Activated T-helper 17 cell treated with anti-CD3 and anti-CD28 coated beads, Interleukin-2, amount 50 U/mL, for 72 hours (primary cell): ENCODE results near the gene ZC3H12C. TPM values are rescaled to one million over a fixed set of nuclear protein-coding genes. Genes with fewer than 3 reads are reported as not detected.
"Not testable (repeated sequence)": the region's sequence is repeated elsewhere in the genome, so short reads cannot be mapped to it uniquely, and the experiment has no call there.

Experiments used
- ATAC-seq: fragments of 150-1000 bp; cut with Tn5 transposase; replicated peaks from 2 replicates; pipeline ENCODE4 v1.10.0; 2021; ENCODE audit warnings: mild to moderate bottlenecking, moderate library complexity
- H3K27ac Mint-ChIP-seq: one replicate; pipeline ENCODE4 v1.8.0; 2022; ENCODE audit warnings: mixed read lengths
- H3K27me3 Mint-ChIP-seq: one replicate; pipeline ENCODE4 v1.8.0; 2022; ENCODE audit warnings: mixed read lengths
- H3K36me3 Mint-ChIP-seq: one replicate; pipeline ENCODE4 v1.8.0; 2022; ENCODE audit warnings: low read depth, mild to moderate bottlenecking, mixed read lengths
- H3K4me1 Mint-ChIP-seq: one replicate; pipeline ENCODE4 v1.8.0; 2022; ENCODE audit warnings: mixed read lengths
- H3K4me3 Mint-ChIP-seq: one replicate; pipeline ENCODE4 v1.8.0; 2022; ENCODE audit warnings: mild to moderate bottlenecking, mixed read lengths
- H3K9me3 Mint-ChIP-seq: one replicate; pipeline ENCODE4 v1.8.0; 2022; ENCODE audit warnings: mixed read lengths
- total RNA-seq, 2 donors: library from RNA; stranded (reverse); gene quantifications; one replicate each; pipeline ENCODE4 v1.2.3, GENCODE V29; 2022

ZC3H12C gene
- total RNA-seq, 2 donors from 2014 or later, result 2.9 to 5.8 TPM

GRCh38 chr11:110208678-110209312, 115.6 kb downstream of the ZC3H12C start:
- H3K4me3 Mint-ChIP-seq, result peak overlapping the region; percentile 58
- H3K9me3 Mint-ChIP-seq, H3K36me3 Mint-ChIP-seq, ATAC-seq, H3K4me1 Mint-ChIP-seq, H3K27me3 Mint-ChIP-seq: not testable (repeated sequence)
- peak overlapping the region; percentile 40 for H3K27ac Mint-ChIP-seq

DNA sequence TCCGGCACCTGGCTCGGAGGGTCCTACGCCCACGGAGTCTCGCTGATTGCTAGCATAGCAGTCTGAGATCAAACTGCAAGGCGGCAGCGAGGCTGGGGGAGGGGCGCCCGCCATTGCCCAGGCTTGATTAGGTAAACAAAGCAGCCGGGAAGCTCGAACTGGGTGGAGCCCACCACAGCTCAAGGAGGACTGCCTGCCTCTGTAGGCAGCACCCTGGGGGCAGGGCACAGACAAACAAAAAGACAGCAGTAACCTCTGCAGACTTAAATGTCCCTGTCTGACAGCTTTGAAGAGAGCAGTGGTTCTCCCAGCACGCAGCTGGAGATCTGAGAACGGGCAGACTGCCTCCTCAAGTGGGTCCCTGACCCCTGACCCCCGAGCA, 116.1 kb downstream of the ZC3H12C start:
- not testable (repeated sequence) for H3K27ac Mint-ChIP-seq, ATAC-seq, H3K27me3 Mint-ChIP-seq, H3K36me3 Mint-ChIP-seq, H3K9me3 Mint-ChIP-seq, H3K4me1 Mint-ChIP-seq
- H3K4me3 Mint-ChIP-seq, result peak overlapping the region; percentile 58

DNA sequence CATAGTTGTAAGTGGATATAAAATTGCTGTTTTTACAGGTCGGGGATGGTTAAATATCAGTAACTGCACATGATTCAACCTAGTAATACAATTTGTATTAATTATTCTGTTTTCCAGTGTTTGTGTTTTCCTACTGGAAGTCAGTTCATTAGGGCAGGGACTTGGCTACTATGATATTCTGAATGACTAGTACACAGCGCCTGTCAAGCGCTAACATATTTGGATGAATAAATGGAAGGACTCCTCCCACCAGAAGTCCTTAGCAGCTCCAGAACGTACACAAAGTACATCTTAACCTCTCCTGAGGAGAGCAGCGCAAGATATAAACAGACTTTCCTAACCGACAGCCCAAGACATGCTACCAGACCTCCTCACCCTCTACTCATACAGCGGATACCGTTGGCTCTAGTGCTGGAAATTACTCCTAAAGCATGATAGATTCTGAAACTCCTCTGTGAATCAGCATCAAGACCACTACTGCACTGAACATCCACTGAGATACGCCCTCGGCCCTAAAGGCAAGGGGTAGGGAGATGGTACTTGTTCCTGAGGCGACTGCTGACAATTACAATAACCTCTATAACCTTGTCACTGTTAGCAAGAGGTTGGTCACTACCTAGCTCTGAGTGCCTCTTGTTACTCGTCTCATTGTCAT, 124.2 kb downstream of the ZC3H12C start:
- Mint-ChIP-seq H3K36me3 (peaks cover 4% of the 10 kb centered on the region), H3K4me3 (no peak overlapping the region), H3K4me1 (no peaks in the 10 kb centered on the region), H3K27ac (no peak overlapping the region), H3K9me3 (no peaks in the 10 kb centered on the region), H3K27me3 (no peaks in the 10 kb centered on the region)
- ATAC-seq, result peak; percentile 74

- no peak for ATAC-seq
These were observed 124.7 kb downstream of the ZC3H12C start for GRCh38 chr11:110217936-110218335.

GRCh38 chr11:110219006-110219785, 126.0 kb downstream of the ZC3H12C start:
- H3K36me3 Mint-ChIP-seq, result peaks cover 5% of the 10 kb centered on the region

More at GRCh38 chr11:110217936-110218335, 124.7 kb downstream of the ZC3H12C start:
- Mint-ChIP-seq H3K4me3 (no peak overlapping the region), H3K36me3 (peaks cover 4% of the 10 kb centered on the region), H3K27me3 (no peaks in the 10 kb centered on the region), H3K9me3 (no peaks in the 10 kb centered on the region), H3K27ac (no peak overlapping the region), H3K4me1 (no peaks in the 10 kb centered on the region)

More at GRCh38 chr11:110219006-110219785, 126.0 kb downstream of the ZC3H12C start:
- no peak for ATAC-seq
- H3K9me3 Mint-ChIP-seq, result no peaks in the 10 kb centered on the region
- H3K4me1 Mint-ChIP-seq, result no peaks in the 10 kb centered on the region
- no peak overlapping the region for H3K27ac Mint-ChIP-seq
- no peaks in the 10 kb centered on the region for H3K27me3 Mint-ChIP-seq
- no peak overlapping the region for H3K4me3 Mint-ChIP-seq

Other genes with a start within 250 kb of the ZC3H12C start
- 10 to 100 TPM; 83.2 to 95.6 TPM for gene RDX, start 203.2 kb downstream of the ZC3H12C start, total RNA-seq